Fibroblast of lung (primary cell): ENCODE data around the gene LIMK1. TPM values are rescaled to one million over a fixed set of nuclear protein-coding genes. Genes with fewer than 3 reads are reported as not detected.

ENCODE experiments used
- DNase-seq, 2 donors: peaks; one replicate each; pipeline versions ENCODE4 v3.0.0 to v3.0.0-alpha.2; 2010; ENCODE audit warnings: low read depth in 2 of 2
- H2AFZ ChIP-seq: 2 replicates; pipeline ENCODE4 v1.5.1; 2012; ENCODE audit warnings: low read length, control low read depth, inconsistent platforms
- H3K27ac ChIP-seq: 2 replicates; pipeline ENCODE4 v1.5.1; 2011; ENCODE audit warnings: low read length, control low read depth; ENCODE audit not compliant: insufficient read depth
- H3K27me3 ChIP-seq: 2 replicates; pipeline ENCODE4 v1.5.1; 2011; ENCODE audit warnings: mild to moderate bottlenecking, low read length; ENCODE audit not compliant: control insufficient read depth, insufficient read depth
- H3K36me3 ChIP-seq: 2 replicates; pipeline ENCODE4 v1.5.1; 2011; ENCODE audit warnings: low read length; ENCODE audit not compliant: control insufficient read depth, insufficient read depth
- H3K4me1 ChIP-seq: 2 replicates; pipeline ENCODE4 v1.5.1; 2011; ENCODE audit warnings: low read length; ENCODE audit not compliant: control insufficient read depth, insufficient read depth; ENCODE audit errors: extremely low read depth
- H3K4me2 ChIP-seq: 2 replicates; pipeline ENCODE4 v1.5.1; 2011; ENCODE audit warnings: low read length, control low read depth; ENCODE audit not compliant: insufficient read depth; ENCODE audit errors: extremely low read depth
- H3K4me3 ChIP-seq, 4 experiments: fragments of 200-600 bp in 1 of 4; sonication (generic) in 1 of 4; replicated peaks in 1 of 4; 2 replicates each; pipeline ENCODE4 v1.5.1; 2011 to 2016; ENCODE audit warnings: low read length in 4 of 4, low read depth in 3 of 4, mild to moderate bottlenecking in 3 of 4, control low read depth in 2 of 4, inconsistent platforms in 1 of 4, mixed read lengths in 1 of 4; ENCODE audit not compliant: insufficient read depth in 1 of 4; ENCODE audit errors: control extremely low read depth in 1 of 4
- H3K79me2 ChIP-seq: 2 replicates; pipeline ENCODE4 v1.5.1; 2012; ENCODE audit warnings: mild to moderate bottlenecking, low read length, inconsistent platforms; ENCODE audit not compliant: control insufficient read depth, insufficient read depth
- H3K9ac ChIP-seq: 2 replicates; pipeline ENCODE4 v1.5.1; 2011; ENCODE audit warnings: mild to moderate bottlenecking, low read length, control low read depth; ENCODE audit not compliant: insufficient read depth
- H3K9me3 ChIP-seq: 2 replicates; pipeline ENCODE4 v1.5.1; 2012; ENCODE audit warnings: low read depth, low read length; ENCODE audit not compliant: control insufficient read depth, insufficient read depth
- H4K20me1 ChIP-seq: 2 replicates; pipeline ENCODE4 v1.5.1; 2011; ENCODE audit warnings: low read length; ENCODE audit not compliant: control insufficient read depth, insufficient read depth; ENCODE audit errors: extremely low read depth
- EZH2 ChIP-seq: IDR thresholded peaks from 2 replicates; pipeline ENCODE4 v1.5.1; 2012; ENCODE audit warnings: low read length, control low read depth, mild to moderate bottlenecking; ENCODE audit errors: missing control alignments
- polyA plus RNA-seq, 2 donors: library from polyadenylated mRNA; depleted of rRNA in 1 of 2; stranded (reverse) in 1 of 2; unstranded in 1 of 2; fragments of >200 nt; gene quantifications; 2 replicates each; pipeline ENCODE4 v1.2.1, GENCODE V29; 2011 to 2012; ENCODE audit warnings: missing spikeins in 1 of 2
- total RNA-seq: library from RNA; depleted of rRNA; stranded (reverse); fragments of >200 nt; gene quantifications from 2 replicates; pipeline ENCODE4 v1.2.1, GENCODE V29; 2014
- TF ChIP-seq, protein P1 (sequence below), 2 donors: IDR thresholded peaks in 1 of 2; conservative IDR thresholded peaks in 1 of 2; 1 replicate in 1 of 2; 2 replicates in 1 of 2; pipeline ENCODE4 v1.5.1; 2011 to 2012; ENCODE audit warnings: low read length in 2 of 2, control low read depth in 1 of 2, inconsistent platforms in 1 of 2, low read depth in 1 of 2, mild to moderate bottlenecking in 1 of 2

Gene LIMK1
- total and polyA plus RNA-seq, 2 donors (not counting 1 experiment from before 2014, with no cell fraction given) = 22.5 TPM

DNA sequence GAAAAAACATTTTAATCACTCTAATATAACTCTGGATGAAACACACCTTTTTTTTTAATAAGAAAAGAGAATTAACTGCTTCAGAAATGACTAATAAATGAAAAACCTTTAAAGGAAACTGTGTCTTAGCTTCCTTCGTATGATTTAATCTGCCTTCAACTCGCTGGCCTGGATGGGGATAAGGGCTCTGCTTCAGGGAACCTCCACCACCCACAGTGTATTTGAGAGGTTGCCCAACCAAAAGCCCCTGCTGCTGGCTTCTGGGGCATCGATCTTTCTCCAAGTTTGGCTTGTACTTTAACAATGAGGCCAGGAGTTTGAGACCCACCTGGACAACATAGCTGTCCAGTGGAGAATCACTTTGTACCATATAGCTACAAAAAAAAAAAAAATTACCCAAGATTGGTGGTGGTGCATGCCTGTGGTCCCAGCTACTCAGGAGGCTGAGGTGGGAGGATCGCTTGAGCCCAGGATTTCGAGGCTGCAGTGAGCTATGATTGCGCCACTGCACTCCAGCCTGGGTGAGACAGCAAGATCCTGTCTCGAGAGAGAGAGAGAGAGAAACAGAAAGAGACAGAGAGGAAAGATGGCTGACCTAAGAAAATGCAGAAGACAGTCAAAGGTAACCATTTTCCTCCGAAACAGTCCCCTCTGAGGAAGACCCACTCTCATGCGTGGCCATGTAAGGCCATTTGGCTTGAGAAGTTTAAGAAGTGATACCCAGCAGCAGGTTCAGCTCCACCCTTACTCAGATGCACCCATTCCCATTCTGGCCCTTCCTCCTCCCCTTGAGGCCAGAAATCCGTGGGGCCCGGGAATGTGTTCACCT is 13.6 kb upstream of the LIMK1 start:
- no peak for TF ChIP-seq EZH2
- TF ChIP-seq, protein P1, sequence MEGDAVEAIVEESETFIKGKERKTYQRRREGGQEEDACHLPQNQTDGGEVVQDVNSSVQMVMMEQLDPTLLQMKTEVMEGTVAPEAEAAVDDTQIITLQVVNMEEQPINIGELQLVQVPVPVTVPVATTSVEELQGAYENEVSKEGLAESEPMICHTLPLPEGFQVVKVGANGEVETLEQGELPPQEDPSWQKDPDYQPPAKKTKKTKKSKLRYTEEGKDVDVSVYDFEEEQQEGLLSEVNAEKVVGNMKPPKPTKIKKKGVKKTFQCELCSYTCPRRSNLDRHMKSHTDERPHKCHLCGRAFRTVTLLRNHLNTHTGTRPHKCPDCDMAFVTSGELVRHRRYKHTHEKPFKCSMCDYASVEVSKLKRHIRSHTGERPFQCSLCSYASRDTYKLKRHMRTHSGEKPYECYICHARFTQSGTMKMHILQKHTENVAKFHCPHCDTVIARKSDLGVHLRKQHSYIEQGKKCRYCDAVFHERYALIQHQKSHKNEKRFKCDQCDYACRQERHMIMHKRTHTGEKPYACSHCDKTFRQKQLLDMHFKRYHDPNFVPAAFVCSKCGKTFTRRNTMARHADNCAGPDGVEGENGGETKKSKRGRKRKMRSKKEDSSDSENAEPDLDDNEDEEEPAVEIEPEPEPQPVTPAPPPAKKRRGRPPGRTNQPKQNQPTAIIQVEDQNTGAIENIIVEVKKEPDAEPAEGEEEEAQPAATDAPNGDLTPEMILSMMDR (conservative IDR thresholded peaks at IDR 0.05 in 1 of 2, IDR thresholded peaks at IDR 0.05 in 1 of 2; ENCODE audit: low read depth in 1 of 2, low read length in 2 of 2) = no peak
- no peaks in the 10 kb centered on the region for H3K9me3 ChIP-seq
- no peaks in the 10 kb centered on the region for H4K20me1 ChIP-seq
- H3K4me1 ChIP-seq = no peaks in the 10 kb centered on the region
- no peak overlapping the region for H3K9ac ChIP-seq
- H3K36me3 ChIP-seq = no peaks in the 10 kb centered on the region
- H3K4me2 ChIP-seq = no peak overlapping the region
- DNase-seq = no peak
- H2AFZ ChIP-seq = no peak overlapping the region
- H3K27ac ChIP-seq = no peak overlapping the region
- no peaks in the 10 kb centered on the region for H3K27me3 ChIP-seq
- no peaks in the 10 kb centered on the region for H3K79me2 ChIP-seq
- no peak overlapping the region for H3K4me3 ChIP-seq

DNA sequence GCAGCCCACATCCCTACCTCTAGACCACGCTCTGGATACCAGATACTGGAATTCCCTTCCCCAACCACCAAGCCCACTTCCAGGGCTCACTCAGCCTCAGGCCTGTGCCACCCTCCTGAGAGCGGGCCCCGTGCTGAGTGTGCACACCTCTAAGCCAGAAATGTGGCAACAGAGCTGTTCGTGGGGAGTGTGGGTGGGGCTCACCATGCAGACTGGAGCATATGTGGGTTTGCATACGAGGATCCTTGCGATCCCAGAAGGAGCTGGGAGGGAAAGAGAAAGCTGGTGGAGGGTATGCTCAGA is 13.0 kb upstream of the LIMK1 start:
- Histone ChIP-seq H3K79me2 (no peaks in the 10 kb centered on the region), H3K27me3 (no peaks in the 10 kb centered on the region), H4K20me1 (no peaks in the 10 kb centered on the region), H3K9me3 (no peaks in the 10 kb centered on the region), H3K36me3 (no peaks in the 10 kb centered on the region), H3K9ac (no peak overlapping the region), H3K4me2 (no peak overlapping the region), H2AFZ (no peak overlapping the region), H3K4me1 (no peaks in the 10 kb centered on the region), H3K4me3 (no peak overlapping the region), H3K27ac (no peak overlapping the region)
- no peak for DNase-seq
- TF ChIP-seq EZH2 = no peak
- TF ChIP-seq, protein P1 (conservative IDR thresholded peaks at IDR 0.05 in 1 of 2, IDR thresholded peaks at IDR 0.05 in 1 of 2; ENCODE audit: low read depth in 1 of 2, low read length in 2 of 2) = no peak

DNA sequence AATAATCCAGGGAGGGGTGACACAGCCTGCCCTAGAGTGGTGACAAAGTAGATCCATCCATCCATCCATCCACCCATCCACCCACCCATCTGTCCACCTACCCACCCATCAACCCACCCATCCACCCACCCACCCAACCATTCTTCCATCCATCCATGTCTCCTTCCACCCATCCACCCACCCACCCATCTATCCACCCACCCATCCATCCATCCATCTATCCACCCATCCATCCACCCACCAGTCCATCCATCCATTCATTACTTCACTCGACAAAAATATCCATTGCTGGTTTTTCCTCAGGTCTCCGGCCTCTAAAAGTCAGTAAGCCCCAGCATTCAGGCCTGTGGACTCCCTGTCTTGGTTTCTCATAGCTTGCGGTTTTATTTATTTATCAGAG is 12.5 kb upstream of the LIMK1 start:
- no peak overlapping the region for H3K4me2 ChIP-seq
- H3K79me2 ChIP-seq = no peaks in the 10 kb centered on the region
- H3K27ac ChIP-seq = no peak overlapping the region
- H3K27me3 ChIP-seq = no peaks in the 10 kb centered on the region
- H2AFZ ChIP-seq = no peak overlapping the region
- H3K36me3 ChIP-seq = no peaks in the 10 kb centered on the region
- TF ChIP-seq, protein P1 (conservative IDR thresholded peaks at IDR 0.05 in 1 of 2, IDR thresholded peaks at IDR 0.05 in 1 of 2; ENCODE audit: low read depth in 1 of 2, low read length in 2 of 2) = no peak
- TF ChIP-seq EZH2 = no peak
- no peaks in the 10 kb centered on the region for H3K9me3 ChIP-seq
- no peaks in the 10 kb centered on the region for H4K20me1 ChIP-seq
- no peaks in the 10 kb centered on the region for H3K4me1 ChIP-seq
- no peak overlapping the region for H3K4me3 ChIP-seq
- no peak for DNase-seq
- H3K9ac ChIP-seq = no peak overlapping the region
